ENCODE data around the gene BCLAF1. TPM values are rescaled to one million over a fixed set of nuclear protein-coding genes. Genes with fewer than 3 reads are reported as not detected.
"Not testable (repeated sequence)": the region's sequence is repeated elsewhere in the genome, so short reads cannot be mapped to it uniquely, and the experiment has no call there.

BCLAF1 gene
- total RNA-seq, 4 donors from 2014 or later, result 85.0 to 177 (median 104) TPM

GRCh38 chr6:136317021-136317694, 27.5 kb upstream of the BCLAF1 start:
- intact Hi-C loops (cut with DNase I; ENCODE audit: low total_unique reads), result no loop called here
- 39 to 48% methylated on average over 5 of the region's 5 CpGs for WGBS, 2 donors
- TF ChIP-seq CTCF (IDR thresholded peaks at IDR 0.05) (no peak), POLR2A (IDR thresholded peaks at IDR 0.05) (no peak)
- DNase-seq (ENCODE audit: low spot score in 2 of 2), result peak in 1 of 2 donors; percentile 31
- H3K4me3 ChIP-seq (ENCODE audit: low read depth, poor library complexity, severe bottlenecking), result no peak overlapping the region

- H3K4me3 ChIP-seq (ENCODE audit: low read depth, poor library complexity, severe bottlenecking), result no peak overlapping the region
- DNase-seq (ENCODE audit: low spot score in 2 of 2), result no peak
- WGBS, 2 donors, result 86 to 92% methylated on average over 4 of the region's 4 CpGs
- no peak for TF ChIP-seq CTCF (IDR thresholded peaks at IDR 0.05)
- intact Hi-C loops (cut with DNase I; ENCODE audit: low total_unique reads), result no loop called here
Measured at GRCh38 chr6:136315594-136315993, 25.9 kb upstream of the BCLAF1 start.

DNA sequence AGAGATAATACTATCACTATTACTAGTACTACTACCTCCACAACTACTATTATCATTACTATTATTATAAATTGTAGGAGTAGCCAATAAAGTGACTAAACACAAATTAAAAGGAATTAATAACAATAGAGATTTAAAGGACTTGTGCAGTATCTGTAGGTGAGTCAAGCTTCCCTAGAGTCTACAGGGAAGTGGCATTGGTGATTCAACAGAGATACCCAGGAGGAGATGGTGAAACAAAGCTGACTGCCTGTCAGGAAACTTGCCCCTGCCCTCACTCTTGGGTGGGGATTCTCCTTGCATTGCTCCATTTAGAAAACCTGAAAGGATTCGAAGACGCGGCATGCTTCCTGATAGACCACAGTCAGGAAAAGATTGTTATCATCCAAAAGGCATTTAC, 23.3 kb upstream of the BCLAF1 start:
- no peak for TF ChIP-seq CTCF (IDR thresholded peaks at IDR 0.05)
- no peak for TF ChIP-seq POLR2A (IDR thresholded peaks at IDR 0.05)
- 83 to 90% methylated on average over 3 of the region's 3 CpGs for WGBS, 2 donors
- intact Hi-C loops (cut with DNase I; ENCODE audit: low total_unique reads), result no loop called here

GRCh38 chr6:136309729-136310311, 20.2 kb upstream of the BCLAF1 start:
- WGBS, 2 donors, result 94 to 95% methylated on average over 1 of the region's 1 CpG
- intact Hi-C loops (cut with DNase I; ENCODE audit: low total_unique reads), result no loop called here

More for the DNA sequence above, 23.3 kb upstream of the BCLAF1 start:
- no peak overlapping the region for H3K4me3 ChIP-seq (ENCODE audit: low read depth, poor library complexity, severe bottlenecking)
- no peak for DNase-seq (ENCODE audit: low spot score in 2 of 2)

GRCh38 chr6:136309171-136309570, 19.5 kb upstream of the BCLAF1 start:
- DNase-seq (ENCODE audit: low spot score in 2 of 2), result no peak
- 82 to 88% methylated on average over 3 of the region's 3 CpGs for WGBS, 2 donors
- intact Hi-C loops (cut with DNase I; ENCODE audit: low total_unique reads), result no loop called here
- H3K4me3 ChIP-seq (ENCODE audit: low read depth, poor library complexity, severe bottlenecking), result no peak overlapping the region
- TF ChIP-seq POLR2A (IDR thresholded peaks at IDR 0.05) (no peak), CTCF (IDR thresholded peaks at IDR 0.05) (no peak)

More at GRCh38 chr6:136309729-136310311, 20.2 kb upstream of the BCLAF1 start:
- H3K4me3 ChIP-seq (ENCODE audit: low read depth, poor library complexity, severe bottlenecking), result no peak overlapping the region
- no peak for TF ChIP-seq POLR2A (IDR thresholded peaks at IDR 0.05)
- TF ChIP-seq CTCF (IDR thresholded peaks at IDR 0.05), result no peak
- DNase-seq (ENCODE audit: low spot score in 2 of 2), result no peak

- H3K4me3 ChIP-seq (ENCODE audit: low read depth, poor library complexity, severe bottlenecking); DNase-seq (ENCODE audit: low spot score in 2 of 2); intact Hi-C loops (cut with DNase I; ENCODE audit: low total_unique reads): not testable (repeated sequence)
- 75 to 86% methylated on average over 1 of the region's 1 CpG for WGBS, 2 donors
Measured at GRCh38 chr6:136308469-136308868, 18.8 kb upstream of the BCLAF1 start.
